Measurements from ENCODE around the gene DCDC2C.

Gene DCDC2C

GRCh38 chr2:3793249-3793648 is 89.9 kb downstream of the DCDC2C start:
- no peak overlapping the region for H3K4me3 ChIP-seq (ENCODE audit: control insufficient read depth, low read depth, low read length)
- DNase-seq (ENCODE audit: low read depth) = no peak
- TF ChIP-seq CTCF (IDR thresholded peaks at IDR 0.05; ENCODE audit: control insufficient read depth, insufficient read depth, low read depth, low read length, missing control alignments) = no peak

- no peak for DNase-seq (ENCODE audit: low read depth)
- TF ChIP-seq CTCF (IDR thresholded peaks at IDR 0.05; ENCODE audit: control insufficient read depth, insufficient read depth, low read depth, low read length, missing control alignments) = no peak
- no peak overlapping the region for H3K4me3 ChIP-seq (ENCODE audit: control insufficient read depth, low read depth, low read length)
Observed at GRCh38 chr2:3801506-3801905, 98.1 kb downstream of the DCDC2C start.

- no peak for TF ChIP-seq CTCF (IDR thresholded peaks at IDR 0.05; ENCODE audit: control insufficient read depth, insufficient read depth, low read depth, low read length, missing control alignments)
- no peak overlapping the region for H3K4me3 ChIP-seq (ENCODE audit: control insufficient read depth, low read depth, low read length)
- no peak for DNase-seq (ENCODE audit: low read depth)
Observed at GRCh38 chr2:3805201-3805939, 102.0 kb downstream of the DCDC2C start.

GRCh38 chr2:3806168-3806567 is 102.8 kb downstream of the DCDC2C start:
- no peak for DNase-seq (ENCODE audit: low read depth)
- no peak for TF ChIP-seq CTCF (IDR thresholded peaks at IDR 0.05; ENCODE audit: control insufficient read depth, insufficient read depth, low read depth, low read length, missing control alignments)
- H3K4me3 ChIP-seq (ENCODE audit: control insufficient read depth, low read depth, low read length) = no peak overlapping the region

- DNase-seq (ENCODE audit: low read depth) = no peak
- H3K4me3 ChIP-seq (ENCODE audit: control insufficient read depth, low read depth, low read length) = no peak overlapping the region
- TF ChIP-seq CTCF (IDR thresholded peaks at IDR 0.05; ENCODE audit: control insufficient read depth, insufficient read depth, low read depth, low read length, missing control alignments) = no peak
Observed at GRCh38 chr2:3806730-3807129, 103.4 kb downstream of the DCDC2C start.

- no peak overlapping the region for H3K4me3 ChIP-seq (ENCODE audit: control insufficient read depth, low read depth, low read length)
- DNase-seq (ENCODE audit: low read depth) = no peak
- no peak for TF ChIP-seq CTCF (IDR thresholded peaks at IDR 0.05; ENCODE audit: control insufficient read depth, insufficient read depth, low read depth, low read length, missing control alignments)
Observed at GRCh38 chr2:3807853-3808252, 104.5 kb downstream of the DCDC2C start.

All from AG09309 (cell line).